ENCODE results near the gene PRELP. TPM values are rescaled to one million over a fixed set of nuclear protein-coding genes. Genes with fewer than 3 reads are reported as not detected.

The PRELP gene
- total RNA-seq, 1 experiment from 2014 or later: 0.07 TPM

- Histone ChIP-seq H3K4me1 (ENCODE audit: insufficient read depth, low read length) (no peaks in the 10 kb centered on the region), H4K8ac (replicated peaks; ENCODE audit: insufficient read length, low read depth, low read length) (no peak overlapping the region), H2BK15ac (ENCODE audit: low read depth, low read length) (no peak overlapping the region), H3K79me2 (ENCODE audit: insufficient read depth, low read length) (no peaks in the 10 kb centered on the region), H3K14ac (ENCODE audit: insufficient read depth, low read length) (no peak overlapping the region), H2BK20ac (ENCODE audit: low read depth, low read length, poor library complexity, severe bottlenecking) (no peak overlapping the region), H4K5ac (ENCODE audit: insufficient read length, low read depth, low read length) (no peak overlapping the region), H2BK5ac (ENCODE audit: insufficient read length, low read length) (no peak overlapping the region), H3K9ac (ENCODE audit: extremely low read depth, insufficient read length, low read length) (no peak overlapping the region), H3K23me2 (ENCODE audit: insufficient read length, low read depth, low read length, poor library complexity, severe bottlenecking) (no peaks in the 10 kb centered on the region), H3K23ac (ENCODE audit: insufficient read length, low read depth, low read length) (no peak overlapping the region), H3K79me1 (ENCODE audit: insufficient read depth, low read depth, low read length, poor library complexity, severe bottlenecking) (no peaks in the 10 kb centered on the region), H3K4ac (ENCODE audit: low read depth, low read length) (no peak overlapping the region), H3K56ac (ENCODE audit: insufficient read length, low read depth, low read length) (no peak overlapping the region), H3K18ac (ENCODE audit: insufficient read length, low read depth, low read length) (no peak overlapping the region), H4K91ac (ENCODE audit: insufficient read length, low read depth, low read length) (no peak overlapping the region), H3K9me3 (ENCODE audit: control insufficient read depth, low read depth, low read length) (no peaks in the 10 kb centered on the region), H2BK12ac (ENCODE audit: insufficient read length, low read depth, low read length) (no peak overlapping the region), H2BK120ac (ENCODE audit: low read depth, low read length, poor library complexity, severe bottlenecking) (no peak overlapping the region), H3K27ac (ENCODE audit: insufficient read length, low read depth, low read length) (no peak overlapping the region), H3T11ph (ENCODE audit: low read length) (no peak overlapping the region), H3K4me2 (ENCODE audit: insufficient read depth, insufficient read length, low read length) (no peak overlapping the region), H2AK5ac (ENCODE audit: insufficient read length, low read length) (no peak overlapping the region), H3K27me3 (ENCODE audit: insufficient read depth, low read length) (no peaks in the 10 kb centered on the region), H2AFZ (ENCODE audit: low read length) (no peak overlapping the region), H4K20me1 (ENCODE audit: control insufficient read depth, insufficient read depth, insufficient read length) (no peaks in the 10 kb centered on the region)
- Mint-ChIP-seq H3K4me1 (peaks cover 15 to 24% of the 10 kb centered on the region in 2 experiments), H3K4me3 (no peak overlapping the region), H3K9me3 (no peaks in the 10 kb centered on the region; a peak in 1 of 5 replicates), H3K36me3 (ENCODE audit: insufficient read depth in 1 of 3, low read depth in 3 of 3) (no peaks in the 10 kb centered on the region), H3K27ac (no peak overlapping the region), H3K27me3 (ENCODE audit: low read depth) (no peaks in the 10 kb centered on the region; the same call in 1 of the 2 replicates)
- no peak for TF ChIP-seq CTCF (conservative IDR thresholded peaks at IDR 0.05)
- no CpG with 5 or more reads among the region's 5 CpGs for WGBS (ENCODE audit: extremely low coverage, insufficient read length, low lambda C conversion rate)
- DNase-seq: no peak
These were observed 22.0 kb upstream of the PRELP start for GRCh38 chr1:203453616-203454015.

Data from H9 (cell line).